Body of pancreas (tissue), 4 donors: ENCODE measurements around the gene CCDC68. TPM values are rescaled to one million over a fixed set of nuclear protein-coding genes. Genes with fewer than 3 reads are reported as not detected.
"Not testable (repeated sequence)": the region's sequence is repeated elsewhere in the genome, so short reads cannot be mapped to it uniquely, and the experiment has no call there.

Experiments
- ATAC-seq: fragments of 150-250 bp; one replicate; pipeline ENCODE4 v1.9.1; 2016
- DNase-seq, 4 donors: peaks; one replicate each; pipeline ENCODE4 v3.0.0-alpha.2; 2019
- H3K27ac ChIP-seq, 4 donors: fragments of 200-600 bp; sonication (generic); 1 replicate in 3 of 4; 2 replicates in 1 of 4; pipeline versions ENCODE4 v1.5.1 to v1.6.1; 2016 to 2019; ENCODE audit warnings: mild to moderate bottlenecking in 1 of 4, mixed read lengths in 1 of 4, moderate library complexity in 1 of 4
- H3K27me3 ChIP-seq, 2 donors: fragments of 200-600 bp; sonication (generic); one replicate each; pipeline ENCODE4 v1.6.0; 2016; ENCODE audit warnings: mild to moderate bottlenecking in 1 of 2
- H3K36me3 ChIP-seq, 2 donors: fragments of 200-600 bp; sonication (generic); replicated peaks in 1 of 2; 2 replicates each; pipeline ENCODE4 v1.5.1; 2016; ENCODE audit warnings: low read depth in 2 of 2; ENCODE audit not compliant: insufficient read depth in 1 of 2
- H3K4me1 ChIP-seq: fragments of 200-600 bp; sonication (generic); one replicate; pipeline ENCODE4 v1.6.0; 2016
- H3K4me3 ChIP-seq, 2 donors: fragments of 200-600 bp; sonication (generic); 1 replicate in 1 of 2; 2 replicates in 1 of 2; pipeline ENCODE4 v1.5.1; 2016 to 2019
- H3K9me3 ChIP-seq, 3 donors: fragments of 200-600 bp; sonication (generic); 1 replicate in 2 of 3; 2 replicates in 1 of 3; pipeline ENCODE4 v1.5.1; 2016
- POLR2A ChIP-seq, 3 donors: fragments of 450-650 bp; IDR thresholded peaks; one replicate each; pipeline ENCODE4 v1.6.1; 2016; ENCODE audit warnings: antibody characterized with exemption in 3 of 3, mild to moderate bottlenecking in 2 of 3
- WGBS, 2 donors: methylation state at CpG; one replicate each; pipeline ENCODE4 v1.1.5; 2017; 5-methylcytosine and 5-hydroxymethylcytosine counted together
- intact Hi-C: fragments of 100-400 bp; cut with DNase I; formaldehyde crosslinking; loops from one replicate; pipeline ENCODE4 v1.15.1; 2023
- total RNA-seq, 2 donors: library from RNA; depleted of rRNA; stranded (reverse); fragments of >200 nt; gene quantifications; one replicate each; pipeline ENCODE4 v1.1.0, GENCODE V29; 2016
- TF ChIP-seq, protein P1 (sequence below), 7 experiments: fragments of 450-650 bp in 4 of 7; fragments of 200-600 bp in 3 of 7; sonication (generic) in 3 of 7; IDR thresholded peaks; one replicate each; pipeline ENCODE4 v1.5.1; 2016 to 2019; ENCODE audit warnings: antibody characterized with exemption in 7 of 7

Gene CCDC68
- total RNA-seq, 2 donors from 2014 or later, result 5.3 to 13.0 TPM

GRCh38 chr18:54860941-54861340 is 98.3 kb downstream of the CCDC68 start:
- H3K4me1 ChIP-seq, result peaks cover 7% of the 10 kb centered on the region
- ATAC-seq (no peak), DNase-seq (no peak)
- no peak overlapping the region for H3K4me3 ChIP-seq
- TF ChIP-seq, protein P1, sequence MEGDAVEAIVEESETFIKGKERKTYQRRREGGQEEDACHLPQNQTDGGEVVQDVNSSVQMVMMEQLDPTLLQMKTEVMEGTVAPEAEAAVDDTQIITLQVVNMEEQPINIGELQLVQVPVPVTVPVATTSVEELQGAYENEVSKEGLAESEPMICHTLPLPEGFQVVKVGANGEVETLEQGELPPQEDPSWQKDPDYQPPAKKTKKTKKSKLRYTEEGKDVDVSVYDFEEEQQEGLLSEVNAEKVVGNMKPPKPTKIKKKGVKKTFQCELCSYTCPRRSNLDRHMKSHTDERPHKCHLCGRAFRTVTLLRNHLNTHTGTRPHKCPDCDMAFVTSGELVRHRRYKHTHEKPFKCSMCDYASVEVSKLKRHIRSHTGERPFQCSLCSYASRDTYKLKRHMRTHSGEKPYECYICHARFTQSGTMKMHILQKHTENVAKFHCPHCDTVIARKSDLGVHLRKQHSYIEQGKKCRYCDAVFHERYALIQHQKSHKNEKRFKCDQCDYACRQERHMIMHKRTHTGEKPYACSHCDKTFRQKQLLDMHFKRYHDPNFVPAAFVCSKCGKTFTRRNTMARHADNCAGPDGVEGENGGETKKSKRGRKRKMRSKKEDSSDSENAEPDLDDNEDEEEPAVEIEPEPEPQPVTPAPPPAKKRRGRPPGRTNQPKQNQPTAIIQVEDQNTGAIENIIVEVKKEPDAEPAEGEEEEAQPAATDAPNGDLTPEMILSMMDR (IDR thresholded peaks at IDR 0.05), result no peak
- TF ChIP-seq POLR2A (IDR thresholded peaks at IDR 0.05), result no peak
- H3K27me3 ChIP-seq, result no peaks in the 10 kb centered on the region
- 11 to 38% methylated on average over 1 of the region's 1 CpG for WGBS, 2 donors
- intact Hi-C loops, result no loop called here
- no peaks in the 10 kb centered on the region for H3K36me3 ChIP-seq
- no peaks in the 10 kb centered on the region for H3K9me3 ChIP-seq
- no peak overlapping the region for H3K27ac ChIP-seq

GRCh38 chr18:54859667-54860421 is 99.4 kb downstream of the CCDC68 start:
- no peak overlapping the region for H3K4me3 ChIP-seq
- no peaks in the 10 kb centered on the region for H3K27me3 ChIP-seq
- TF ChIP-seq POLR2A (IDR thresholded peaks at IDR 0.05), result no peak
- TF ChIP-seq, protein P1 (IDR thresholded peaks at IDR 0.05), result no peak
- H3K9me3 ChIP-seq, result no peaks in the 10 kb centered on the region
- intact Hi-C loops, result no loop called here
- no peak overlapping the region for H3K27ac ChIP-seq
- ATAC-seq (no peak), DNase-seq (no peak)
- peaks cover 7% of the 10 kb centered on the region for H3K4me1 ChIP-seq
- WGBS, 2 donors, result 58 to 59% methylated on average over 9 of the region's 9 CpGs
- no peaks in the 10 kb centered on the region for H3K36me3 ChIP-seq

GRCh38 chr18:54857499-54857898 is 101.8 kb downstream of the CCDC68 start:
- H3K4me3 ChIP-seq, result no peak overlapping the region
- 84 to 91% methylated on average over 3 of the region's 3 CpGs for WGBS, 2 donors
- H3K27me3 ChIP-seq, result no peaks in the 10 kb centered on the region
- TF ChIP-seq, protein P1 (IDR thresholded peaks at IDR 0.05), result no peak
- TF ChIP-seq POLR2A (IDR thresholded peaks at IDR 0.05), result no peak
- intact Hi-C loops, result no loop called here
- ATAC-seq (no peak), DNase-seq (no peak)
- H3K27ac ChIP-seq, result no peak overlapping the region
- peaks cover 7% of the 10 kb centered on the region for H3K4me1 ChIP-seq
- H3K9me3 ChIP-seq, result no peaks in the 10 kb centered on the region
- no peaks in the 10 kb centered on the region for H3K36me3 ChIP-seq

DNA sequence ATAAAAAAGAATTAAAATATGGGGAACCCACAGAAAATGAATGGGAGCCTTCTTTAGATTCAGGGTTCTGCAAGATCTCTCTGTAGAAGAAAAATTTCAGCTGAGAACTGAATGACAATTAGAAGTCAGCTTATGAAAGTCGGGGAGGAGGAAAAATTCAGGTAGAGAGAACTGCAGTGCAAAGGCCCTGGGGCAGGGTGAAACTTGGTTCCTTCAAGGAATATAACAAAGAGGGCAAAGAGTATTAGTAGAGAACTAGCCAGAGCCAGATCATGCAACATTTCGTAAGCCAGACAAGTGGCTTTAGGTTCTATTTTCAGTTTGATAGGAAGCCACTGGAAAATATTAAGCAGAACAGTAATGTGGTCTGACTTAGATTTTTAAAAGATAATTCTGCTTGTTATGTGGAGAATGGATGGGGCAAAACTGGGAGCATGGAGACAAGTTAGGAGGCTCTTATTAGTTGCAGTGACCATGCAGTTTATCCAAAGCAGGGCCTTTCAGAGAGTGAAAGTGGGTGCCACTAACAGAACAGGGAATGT is 103.1 kb downstream of the CCDC68 start:
- 64 to 98% methylated on average over 2 of the region's 2 CpGs for WGBS, 2 donors

GRCh38 chr18:54855050-54855449 is 104.2 kb downstream of the CCDC68 start:
- H3K4me1 ChIP-seq, H3K9me3 ChIP-seq, ATAC-seq, H3K27me3 ChIP-seq, DNase-seq, H3K27ac ChIP-seq, intact Hi-C loops, H3K36me3 ChIP-seq, H3K4me3 ChIP-seq: not testable (repeated sequence)
- 77 to 93% methylated on average over 3 of the region's 3 CpGs for WGBS, 2 donors

More for the DNA sequence above, 103.1 kb downstream of the CCDC68 start:
- H3K4me1 ChIP-seq, result peaks cover 7% of the 10 kb centered on the region
- no peak for DNase-seq
- no peak for ATAC-seq
- H3K27me3 ChIP-seq, result no peaks in the 10 kb centered on the region
- TF ChIP-seq, protein P1 (IDR thresholded peaks at IDR 0.05), result no peak
- TF ChIP-seq POLR2A (IDR thresholded peaks at IDR 0.05), result no peak
- intact Hi-C loops, result no loop called here
- H3K36me3 ChIP-seq, result no peaks in the 10 kb centered on the region
- H3K9me3 ChIP-seq, result no peaks in the 10 kb centered on the region
- H3K27ac ChIP-seq, result no peak overlapping the region
- no peak overlapping the region for H3K4me3 ChIP-seq
